DND-41 (cell line): ENCODE data around the gene MACF1.

ENCODE experiments used
- ATAC-seq: fragments of 200-7000 bp; cut with Tn5 transposase; 3 replicates; pipeline ENCODE4 v1.9.1; 2021; ENCODE audit warnings: low read depth; ENCODE audit not compliant: insufficient read depth
- DNase-seq: peaks from one replicate; pipeline ENCODE4 v3.0.0-alpha.2; 2020
- H2AFZ ChIP-seq: 2 replicates; pipeline ENCODE4 v1.6.0; 2012; ENCODE audit warnings: low read depth, low read length
- H3K27ac ChIP-seq: 2 replicates; pipeline ENCODE4 v1.5.1; 2012; ENCODE audit warnings: low read length, inconsistent platforms
- H3K27me3 ChIP-seq: fragments of 200-600 bp; sonication (generic); 2 replicates; pipeline ENCODE4 v1.6.0; 2012; ENCODE audit warnings: low read length, mild to moderate bottlenecking, inconsistent platforms; ENCODE audit not compliant: insufficient read depth, poor library complexity
- H3K36me3 ChIP-seq: 2 replicates; pipeline ENCODE4 v1.5.1; 2012; ENCODE audit warnings: low read length, inconsistent platforms; ENCODE audit not compliant: insufficient read depth
- H3K4me1 ChIP-seq: 2 replicates; pipeline ENCODE4 v1.5.1; 2012; ENCODE audit warnings: mild to moderate bottlenecking, low read length; ENCODE audit not compliant: insufficient read depth
- H3K4me2 ChIP-seq: 2 replicates; pipeline ENCODE4 v1.6.0; 2012; ENCODE audit warnings: mild to moderate bottlenecking, moderate library complexity, low read length, inconsistent platforms; ENCODE audit not compliant: insufficient read depth
- H3K4me3 ChIP-seq, 2 experiments: fragments of 200-600 bp in 1 of 2; shearing (Covaris generic) in 1 of 2; 2 replicates each; pipeline ENCODE4 v1.5.1; 2012 to 2016; ENCODE audit warnings: inconsistent platforms in 2 of 2, low read length in 2 of 2, mild to moderate bottlenecking in 2 of 2, low read depth in 1 of 2, moderate library complexity in 1 of 2
- H3K79me2 ChIP-seq: 2 replicates; pipeline ENCODE4 v1.6.0; 2012; ENCODE audit warnings: low read length, inconsistent platforms; ENCODE audit not compliant: insufficient read depth
- H3K9ac ChIP-seq: 2 replicates; pipeline ENCODE4 v1.6.0; 2012; ENCODE audit warnings: low read depth, mild to moderate bottlenecking, inconsistent platforms, low read length, moderate library complexity
- H3K9me3 ChIP-seq: 2 replicates; pipeline ENCODE4 v1.5.1; 2012; ENCODE audit warnings: low read length, moderate library complexity, mild to moderate bottlenecking, inconsistent platforms; ENCODE audit not compliant: insufficient read depth, severe bottlenecking
- H4K20me1 ChIP-seq: 2 replicates; pipeline ENCODE4 v1.6.0; 2012; ENCODE audit warnings: low read length; ENCODE audit not compliant: insufficient read depth
- CTCF ChIP-seq: IDR thresholded peaks from 2 replicates; pipeline ENCODE4 v1.5.1; 2012; ENCODE audit warnings: borderline replicate concordance, low read length, moderate library complexity, mild to moderate bottlenecking; ENCODE audit not compliant: poor library complexity, severe bottlenecking; ENCODE audit errors: extremely low read depth
- EZH2 ChIP-seq: IDR thresholded peaks from 3 replicates; pipeline ENCODE4 v1.6.1; 2012; ENCODE audit warnings: borderline replicate concordance, low read depth, mild to moderate bottlenecking, moderate library complexity, low read length, inconsistent platforms; ENCODE audit not compliant: severe bottlenecking

Gene MACF1

GRCh38 chr1:39409055-39409816 lies 204.7 kb downstream of the MACF1 start:
- ATAC-seq (peak; percentile 23), DNase-seq (peak; percentile 65)
- no peaks in the 10 kb centered on the region for H3K9me3 ChIP-seq
- H4K20me1 ChIP-seq = peaks cover 38% of the 10 kb centered on the region
- H3K4me1 ChIP-seq = peaks cover 56% of the 10 kb centered on the region
- peak overlapping the region; percentile 70 to 72 for H3K4me3 ChIP-seq
- TF ChIP-seq EZH2 (no peak), CTCF (no peak)
- H3K9ac ChIP-seq = peak overlapping the region; percentile 96
- peak overlapping the region; percentile 74 for H3K27ac ChIP-seq
- H3K79me2 ChIP-seq = peaks cover 55% of the 10 kb centered on the region
- H3K27me3 ChIP-seq = no peaks in the 10 kb centered on the region
- H3K4me2 ChIP-seq = peak overlapping the region; percentile 96
- peaks cover 35% of the 10 kb centered on the region for H3K36me3 ChIP-seq
- peak overlapping the region; percentile 75 for H2AFZ ChIP-seq

DNA sequence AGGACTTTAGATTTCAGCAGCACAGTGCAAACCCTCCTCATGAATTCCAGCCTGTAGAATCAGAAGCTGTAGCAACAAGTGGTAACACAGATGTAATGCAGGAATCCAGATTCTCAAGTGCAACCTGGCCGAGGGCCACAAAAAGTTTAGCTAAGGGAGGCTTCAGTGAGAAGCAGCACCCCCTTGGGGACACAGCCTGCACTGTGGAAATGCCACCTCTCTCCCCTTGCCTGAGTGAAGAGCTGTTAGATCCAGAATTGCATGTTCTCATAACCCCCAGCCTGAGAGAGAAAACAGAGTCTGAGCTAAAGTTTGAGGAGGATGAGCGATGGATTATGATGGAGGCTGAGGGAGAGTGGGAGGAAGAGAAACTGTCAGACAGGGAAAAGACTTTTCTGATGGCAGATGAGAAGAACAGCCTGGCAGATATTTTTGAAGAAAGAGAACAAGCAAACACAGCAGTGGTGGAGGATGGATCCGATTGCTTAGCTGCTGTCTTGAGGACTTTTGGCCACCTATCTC lies 206.5 kb downstream of the MACF1 start:
- Histone ChIP-seq H3K79me2 (peaks cover 70% of the 10 kb centered on the region), H3K9ac (peak overlapping the region; percentile 96), H4K20me1 (peaks cover 47% of the 10 kb centered on the region), H3K4me2 (peak overlapping the region; percentile 96), H2AFZ (no peak overlapping the region), H3K4me3 (peak overlapping the region in 1 of 2 experiments; percentile 72; a peak in 2 of 4 replicates), H3K36me3 (peaks cover 42% of the 10 kb centered on the region), H3K9me3 (no peaks in the 10 kb centered on the region), H3K27me3 (no peaks in the 10 kb centered on the region), H3K27ac (peak overlapping the region; percentile 74), H3K4me1 (peaks cover 69% of the 10 kb centered on the region)
- no peak for TF ChIP-seq EZH2
- peak; percentile 84 for TF ChIP-seq CTCF
- DNase-seq (peak; percentile 76), ATAC-seq (peak; percentile 30)

DNA sequence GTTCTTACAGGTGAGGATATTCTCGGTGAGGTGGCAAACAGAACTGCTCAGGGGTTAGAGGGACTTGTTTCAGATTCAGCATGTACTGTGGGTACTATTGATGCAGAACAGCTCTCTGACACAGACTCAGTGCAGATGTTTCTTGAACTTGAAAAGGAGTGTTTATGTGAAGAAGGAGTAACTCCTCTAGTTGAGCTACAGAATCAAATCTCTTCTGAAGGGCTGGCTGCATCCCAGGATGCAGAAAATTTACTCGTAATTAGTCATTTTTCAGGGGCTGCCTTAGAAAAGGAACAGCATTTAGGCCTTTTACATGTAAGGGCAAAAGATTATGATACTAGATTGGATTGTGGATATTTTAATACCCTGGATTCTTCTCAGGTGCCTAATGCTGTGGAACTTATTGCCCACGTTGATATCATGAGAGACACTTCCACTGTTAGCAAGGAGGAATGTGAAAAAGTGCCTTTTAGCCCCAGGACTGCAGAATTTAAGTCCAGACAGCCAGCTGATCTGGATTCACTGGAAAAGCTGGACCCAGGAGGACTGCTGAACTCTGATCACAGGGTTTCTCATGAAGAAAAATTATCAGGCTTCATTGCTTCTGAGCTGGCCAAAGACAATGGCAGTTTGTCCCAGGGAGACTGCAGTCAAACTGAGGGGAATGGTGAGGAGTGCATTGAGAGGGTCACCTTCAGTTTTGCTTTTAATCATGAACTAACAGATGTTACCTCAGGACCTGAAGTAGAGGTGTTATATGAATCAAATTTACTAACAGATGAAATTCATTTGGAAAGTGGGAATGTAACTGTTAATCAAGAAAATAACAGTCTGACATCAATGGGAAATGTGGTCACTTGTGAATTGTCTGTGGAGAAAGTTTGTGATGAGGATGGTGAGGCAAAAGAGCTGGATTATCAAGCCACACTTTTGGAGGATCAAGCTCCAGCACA lies 207.3 kb downstream of the MACF1 start:
- Histone ChIP-seq H3K79me2 (peaks cover 78% of the 10 kb centered on the region), H3K27me3 (no peaks in the 10 kb centered on the region), H2AFZ (no peak overlapping the region), H4K20me1 (peaks cover 53% of the 10 kb centered on the region), H3K4me3 (peak overlapping the region in 1 of 2 experiments; percentile 72; a peak in 2 of 4 replicates), H3K4me1 (peaks cover 76% of the 10 kb centered on the region), H3K9ac (peak overlapping the region; percentile 96), H3K4me2 (peak overlapping the region; percentile 96), H3K9me3 (no peaks in the 10 kb centered on the region), H3K27ac (peak overlapping the region; percentile 74), H3K36me3 (peaks cover 49% of the 10 kb centered on the region)
- no peak for ATAC-seq
- DNase-seq = no peak
- TF ChIP-seq CTCF (no peak), EZH2 (no peak)
